AG09319 (cell line): Measurements from ENCODE around the gene ARHGAP42.
A peak's percentile ranks its signal among the peaks of the same experiment; 100 is the strongest.

Source experiments
- DNase-seq: peaks from one replicate; pipeline ENCODE4 v3.0.0-alpha.2; 2010; ENCODE audit warnings: low read depth; ENCODE audit errors: extremely low read depth
- CTCF ChIP-seq: IDR thresholded peaks from 2 replicates; pipeline ENCODE4 v1.5.1; 2011; ENCODE audit warnings: low read depth, mild to moderate bottlenecking, inconsistent platforms, low read length, moderate library complexity

The ARHGAP42 gene

DNA sequence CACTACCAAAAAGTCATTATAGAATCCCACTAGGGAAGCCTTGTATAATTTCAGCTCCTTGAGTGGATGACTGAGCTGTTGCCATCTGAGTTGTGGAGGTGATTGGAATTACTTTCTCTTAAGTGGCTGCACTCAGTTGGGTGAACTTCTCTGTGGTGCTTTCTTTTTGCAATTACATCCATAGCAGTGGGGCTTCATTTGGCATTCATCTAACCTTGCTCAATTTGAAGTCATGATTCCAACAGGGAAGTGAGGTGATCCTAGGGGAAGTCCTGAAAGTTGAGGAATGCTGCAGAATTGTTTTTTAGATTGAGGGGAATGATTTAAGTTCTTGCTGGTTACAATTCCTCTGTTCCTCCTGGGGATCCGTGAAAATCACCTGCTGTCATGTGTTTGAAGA, 39.6 kb downstream of the ARHGAP42 start:
- no peak for DNase-seq

GRCh38 chr11:100727410-100727809, 40.3 kb downstream of the ARHGAP42 start:
- TF ChIP-seq CTCF: no peak
- no peak for DNase-seq

More for the DNA sequence above, 39.6 kb downstream of the ARHGAP42 start:
- TF ChIP-seq CTCF: no peak

GRCh38 chr11:100730266-100730665, 43.2 kb downstream of the ARHGAP42 start:
- no peak for TF ChIP-seq CTCF
- peak; percentile 92 for DNase-seq

DNA sequence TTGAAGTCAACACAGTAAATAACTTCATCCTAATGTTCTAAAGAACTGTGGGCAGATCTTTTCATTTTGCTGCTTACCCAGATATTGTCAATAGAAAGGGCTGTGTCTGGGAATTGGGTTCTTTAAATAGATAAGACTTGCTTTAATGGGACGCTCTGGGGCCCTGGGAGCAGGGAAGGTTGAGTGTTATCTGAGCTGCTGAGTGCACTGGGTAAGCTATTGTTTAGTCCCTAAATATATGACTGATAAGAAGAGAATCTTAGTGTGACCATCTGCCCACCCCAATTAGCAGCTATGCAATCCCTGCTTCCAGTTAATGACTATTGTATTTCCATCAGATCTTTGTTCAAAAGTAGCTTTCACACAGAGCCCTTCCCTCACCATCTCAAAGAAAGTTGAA, 44.4 kb downstream of the ARHGAP42 start:
- TF ChIP-seq CTCF: no peak
- no peak for DNase-seq

DNA sequence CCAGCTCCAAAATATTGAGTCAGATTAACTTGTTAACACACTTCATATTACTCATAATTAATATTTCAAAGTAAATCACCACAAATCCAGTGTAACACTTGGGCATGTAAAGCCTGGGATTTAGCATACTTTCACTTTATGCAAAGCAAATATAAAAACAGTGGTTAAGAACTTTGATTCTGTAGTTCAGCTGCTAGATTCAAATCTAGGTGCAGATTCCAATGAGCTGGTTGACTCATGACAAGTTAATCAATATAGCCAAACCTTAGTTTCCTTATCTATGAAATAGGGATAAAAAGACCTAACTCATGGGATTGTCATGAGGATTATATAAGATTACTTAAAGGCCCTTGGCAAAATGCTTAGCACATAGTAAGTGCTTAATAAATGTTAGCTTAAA, 45.9 kb downstream of the ARHGAP42 start:
- no peak for DNase-seq
- TF ChIP-seq CTCF: no peak

- DNase-seq: no peak
- TF ChIP-seq CTCF: no peak
Measured at GRCh38 chr11:100734743-100735527, 47.8 kb downstream of the ARHGAP42 start.

- no peak for DNase-seq
- no peak for TF ChIP-seq CTCF
Measured at GRCh38 chr11:100735949-100736675, 49.0 kb downstream of the ARHGAP42 start.
